Mesenchymal stem cell (in vitro differentiated cells and primary cell): ENCODE data around the gene NHEJ1.

ENCODE experiments used
- DNase-seq: peaks from one replicate; pipeline ENCODE4 v3.0.0-alpha.2; 2013
- H2AFZ ChIP-seq: one replicate; pipeline ENCODE4 v1.6.1; 2013; ENCODE audit warnings: low read depth, mild to moderate bottlenecking, control low read depth, inconsistent platforms, low read length, moderate library complexity
- H2AK5ac ChIP-seq: 2 replicates; pipeline ENCODE4 v1.6.1; 2013; ENCODE audit warnings: low read length, moderate library complexity, mild to moderate bottlenecking, inconsistent platforms; ENCODE audit not compliant: severe bottlenecking
- H2BK120ac ChIP-seq: one replicate; pipeline ENCODE4 v1.6.1; 2013; ENCODE audit warnings: low read depth, mild to moderate bottlenecking, inconsistent platforms, low read length, moderate library complexity
- H2BK12ac ChIP-seq, 2 experiments: one replicate each; pipeline ENCODE4 v1.6.1; 2013; ENCODE audit warnings: inconsistent platforms in 2 of 2, low read length in 2 of 2, mild to moderate bottlenecking in 2 of 2, moderate library complexity in 2 of 2, control low read depth in 1 of 2
- H2BK15ac ChIP-seq: one replicate; pipeline ENCODE4 v1.6.1; 2013; ENCODE audit warnings: mild to moderate bottlenecking, low read depth, inconsistent platforms; ENCODE audit not compliant: poor library complexity, severe bottlenecking
- H2BK5ac ChIP-seq: 2 replicates; pipeline ENCODE4 v1.6.1; 2013; ENCODE audit warnings: low read depth, mild to moderate bottlenecking, low read length, control low read depth, inconsistent platforms; ENCODE audit not compliant: poor library complexity, severe bottlenecking
- H3K14ac ChIP-seq, 2 experiments: one replicate each; pipeline ENCODE4 v1.6.1; 2013; ENCODE audit warnings: inconsistent platforms in 2 of 2, low read length in 2 of 2, control low read depth in 1 of 2, mild to moderate bottlenecking in 1 of 2, moderate library complexity in 1 of 2
- H3K18ac ChIP-seq, 2 experiments: one replicate each; pipeline ENCODE4 v1.6.1; 2013; ENCODE audit warnings: inconsistent platforms in 2 of 2, low read length in 2 of 2, control low read depth in 1 of 2, low read depth in 1 of 2, mild to moderate bottlenecking in 1 of 2
- H3K23ac ChIP-seq, 2 experiments: one replicate each; pipeline ENCODE4 v1.6.1; 2013; ENCODE audit warnings: inconsistent platforms in 2 of 2, low read length in 2 of 2, mild to moderate bottlenecking in 2 of 2, moderate library complexity in 2 of 2, control low read depth in 1 of 2
- H3K27ac ChIP-seq: 2 replicates; pipeline ENCODE4 v1.5.1; 2013; ENCODE audit warnings: mild to moderate bottlenecking, moderate library complexity, low read length, control low read depth, inconsistent platforms; ENCODE audit not compliant: poor library complexity, severe bottlenecking
- H3K27me3 ChIP-seq, 2 experiments: 2 replicates each; pipeline versions ENCODE4 v1.6.1 to v1.7.0; 2013; ENCODE audit warnings: low read length in 2 of 2, mild to moderate bottlenecking in 2 of 2, moderate library complexity in 2 of 2, control low read depth in 1 of 2, inconsistent platforms in 1 of 2; ENCODE audit not compliant: control insufficient read depth in 1 of 2, insufficient read depth in 1 of 2
- H3K36me3 ChIP-seq, 2 experiments: 2 replicates each; pipeline versions ENCODE4 v1.6.1 to v1.7.0; 2013; ENCODE audit warnings: low read length in 2 of 2, control low read depth in 1 of 2, inconsistent platforms in 1 of 2, low read depth in 1 of 2, mild to moderate bottlenecking in 1 of 2; ENCODE audit not compliant: insufficient read depth in 2 of 2, control insufficient read depth in 1 of 2
- H3K4ac ChIP-seq, 2 experiments: one replicate each; pipeline ENCODE4 v1.6.1; 2013; ENCODE audit warnings: inconsistent platforms in 2 of 2, low read length in 2 of 2, mild to moderate bottlenecking in 2 of 2, moderate library complexity in 2 of 2, control low read depth in 1 of 2, low read depth in 1 of 2
- H3K4me1 ChIP-seq: 2 replicates; pipeline ENCODE4 v1.6.1; 2013; ENCODE audit warnings: low read depth, low read length, control low read depth; ENCODE audit not compliant: control insufficient read depth, insufficient read depth
- H3K4me2 ChIP-seq: 2 replicates; pipeline ENCODE4 v1.6.1; 2013; ENCODE audit warnings: low read length, mild to moderate bottlenecking, inconsistent platforms; ENCODE audit not compliant: poor library complexity, severe bottlenecking
- H3K4me3 ChIP-seq, 2 experiments: 2 replicates each; pipeline versions ENCODE4 v1.5.1 to v1.7.0; 2013; ENCODE audit warnings: low read length in 2 of 2, mild to moderate bottlenecking in 2 of 2, control low read depth in 1 of 2, low read depth in 1 of 2; ENCODE audit not compliant: insufficient read depth in 1 of 2
- H3K79me1 ChIP-seq: replicated peaks from 2 replicates; pipeline ENCODE4 v1.6.1; 2013; ENCODE audit warnings: mild to moderate bottlenecking, control low read depth, low read length, inconsistent platforms; ENCODE audit not compliant: poor library complexity, severe bottlenecking
- H3K9ac ChIP-seq: 2 replicates; pipeline ENCODE4 v1.7.0; 2013; ENCODE audit warnings: mild to moderate bottlenecking, low read length, moderate library complexity
- H3K9me3 ChIP-seq: 2 replicates; pipeline ENCODE4 v1.7.0; 2013; ENCODE audit warnings: mild to moderate bottlenecking, low read length; ENCODE audit not compliant: control insufficient read depth
- H4K8ac ChIP-seq: one replicate; pipeline ENCODE4 v1.6.1; 2013; ENCODE audit warnings: inconsistent platforms, mild to moderate bottlenecking, low read length, moderate library complexity
- H4K91ac ChIP-seq: one replicate; pipeline ENCODE4 v1.6.1; 2013; ENCODE audit warnings: mild to moderate bottlenecking, low read length, inconsistent platforms
- WGBS: methylation state at CpG from one replicate; pipeline ENCODE4 v1.1.7; 2013; ENCODE audit warnings: mixed read lengths; 5-methylcytosine and 5-hydroxymethylcytosine counted together

Gene NHEJ1

DNA sequence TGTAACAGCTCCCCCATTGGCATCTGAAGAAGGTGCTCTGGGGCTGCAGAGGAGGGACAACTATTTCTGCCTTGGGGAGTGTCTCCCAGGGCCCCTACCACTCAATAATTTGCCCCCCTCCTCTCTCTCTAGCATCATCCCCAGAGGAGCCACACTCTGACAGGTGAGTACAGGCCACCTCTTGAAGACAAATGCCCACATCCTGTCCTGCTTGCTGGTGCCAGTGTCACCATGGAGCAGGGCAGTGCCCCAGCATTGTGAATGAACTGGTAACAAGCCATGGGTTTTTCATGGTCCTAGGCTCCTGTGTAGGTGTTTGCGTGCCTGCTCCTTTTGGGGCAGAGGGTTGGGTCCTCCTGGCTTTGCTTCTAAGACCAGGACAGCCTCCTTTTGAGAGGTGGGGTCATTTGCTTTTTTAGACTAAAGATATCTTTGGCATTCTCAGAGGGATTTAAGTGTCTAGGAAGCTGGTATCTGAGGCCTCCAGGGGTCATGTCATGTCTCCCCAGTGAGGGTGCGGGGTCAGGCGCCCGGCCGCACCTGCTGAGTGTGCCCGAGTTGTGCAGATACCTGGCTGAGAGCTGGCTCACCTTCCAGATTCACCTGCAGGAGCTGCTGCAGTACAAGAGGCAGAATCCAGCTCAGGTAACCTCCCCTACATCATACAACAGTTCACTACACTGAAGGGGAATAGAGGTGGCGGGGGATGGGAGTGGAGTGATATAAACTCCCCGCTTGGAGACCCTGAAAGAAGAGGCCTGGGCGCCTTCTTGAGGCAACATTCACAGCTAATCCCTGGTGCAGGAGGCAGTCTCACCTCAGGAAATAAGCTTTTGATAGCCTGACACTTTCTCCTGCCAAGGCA lies 19.2 kb upstream of the NHEJ1 start:
- peak overlapping the region; percentile 99 for H3K9ac ChIP-seq
- no peak overlapping the region for H2BK12ac ChIP-seq
- no peak for DNase-seq
- no peak overlapping the region for H3K4me2 ChIP-seq
- no peak overlapping the region for H4K91ac ChIP-seq
- H3K27me3 ChIP-seq, result no peaks in the 10 kb centered on the region
- H3K18ac ChIP-seq, result no peak overlapping the region
- peaks cover 34% of the 10 kb centered on the region for H3K79me1 ChIP-seq
- H2AFZ ChIP-seq, result no peak overlapping the region
- no peaks in the 10 kb centered on the region for H3K9me3 ChIP-seq
- over 99% methylated on average over 9 of the region's 9 CpGs for WGBS
- peaks cover 46 to 58% of the 10 kb centered on the region in 2 experiments for H3K36me3 ChIP-seq
- H2BK5ac ChIP-seq, result no peak overlapping the region
- no peak overlapping the region for H3K27ac ChIP-seq
- no peak overlapping the region for H4K8ac ChIP-seq
- H3K4ac ChIP-seq, result no peak overlapping the region
- no peak overlapping the region for H2AK5ac ChIP-seq
- no peak overlapping the region for H3K14ac ChIP-seq
- H3K23ac ChIP-seq, result no peak overlapping the region
- H3K4me3 ChIP-seq, result peak overlapping the region in 1 of 2 experiments; percentile 99
- peaks cover 12% of the 10 kb centered on the region for H3K4me1 ChIP-seq
- H2BK15ac ChIP-seq, result no peak overlapping the region
- no peak overlapping the region for H2BK120ac ChIP-seq

DNA sequence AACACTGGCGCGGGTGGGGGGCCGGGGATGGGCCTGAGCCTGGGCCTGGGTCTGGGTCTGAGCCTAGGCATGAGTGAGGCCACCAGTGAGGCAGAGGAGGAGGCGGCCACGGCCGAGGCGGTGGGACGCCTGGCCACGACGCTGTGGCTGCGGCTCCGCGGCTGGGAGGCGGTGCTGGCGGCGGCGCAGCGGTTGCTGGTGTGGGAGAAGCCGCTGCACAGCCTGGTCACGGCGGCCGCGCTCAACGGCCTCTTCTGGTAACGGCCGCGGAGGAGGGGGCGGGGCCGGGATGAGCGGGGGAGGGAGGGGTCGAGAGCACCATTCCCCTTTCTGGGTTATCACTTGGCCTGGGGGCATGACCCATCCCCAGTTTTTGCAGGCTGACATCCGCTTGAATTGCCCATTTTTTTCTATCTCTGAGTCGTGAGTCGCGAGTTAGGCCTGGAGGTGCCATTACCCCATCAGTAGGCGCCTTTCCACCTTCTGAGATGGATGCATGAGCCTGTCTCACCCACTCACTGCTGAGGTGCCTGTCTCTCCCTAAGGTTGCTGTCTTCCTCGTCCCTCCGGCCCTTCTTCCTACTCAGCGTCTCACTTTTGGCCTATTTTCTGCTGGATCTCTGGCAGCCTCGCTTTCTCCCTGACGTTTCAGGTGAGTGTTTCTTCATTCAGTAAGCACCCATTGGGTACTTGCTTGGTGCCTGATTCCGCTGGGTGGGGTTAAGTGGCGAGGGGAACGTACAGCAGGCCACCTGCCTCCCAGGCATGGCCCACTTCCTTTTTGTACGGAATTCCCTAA lies 18.0 kb upstream of the NHEJ1 start:
- no peak overlapping the region for H2AK5ac ChIP-seq
- peak overlapping the region; percentile 95 to 100 for H3K18ac ChIP-seq
- peak overlapping the region; percentile 59 for H3K4me2 ChIP-seq
- peak overlapping the region in 1 of 2 experiments; percentile 98 for H3K23ac ChIP-seq
- no peak overlapping the region for H2BK5ac ChIP-seq
- H4K91ac ChIP-seq, result no peak overlapping the region
- peak overlapping the region in 1 of 2 experiments; percentile 97 for H2BK12ac ChIP-seq
- H2AFZ ChIP-seq, result peak overlapping the region; percentile 80
- no peak overlapping the region for H3K27ac ChIP-seq
- H3K4ac ChIP-seq, result peak overlapping the region; percentile 91 to 94
- H3K36me3 ChIP-seq, result peaks cover 47 to 60% of the 10 kb centered on the region in 2 experiments
- H3K4me1 ChIP-seq, result peaks cover 18% of the 10 kb centered on the region
- peaks cover 37% of the 10 kb centered on the region for H3K79me1 ChIP-seq
- H2BK120ac ChIP-seq, result no peak overlapping the region
- H3K14ac ChIP-seq, result peak overlapping the region in 1 of 2 experiments; percentile 100
- peak overlapping the region; percentile 93 for H4K8ac ChIP-seq
- H3K4me3 ChIP-seq, result peak overlapping the region; percentile 99
- H3K9ac ChIP-seq, result peak overlapping the region; percentile 99
- 3% methylated on average over 16 of the region's 45 CpGs for WGBS
- peak; percentile 49 for DNase-seq
- H3K9me3 ChIP-seq, result no peaks in the 10 kb centered on the region
- no peaks in the 10 kb centered on the region for H3K27me3 ChIP-seq
- H2BK15ac ChIP-seq, result peak overlapping the region; percentile 76

DNA sequence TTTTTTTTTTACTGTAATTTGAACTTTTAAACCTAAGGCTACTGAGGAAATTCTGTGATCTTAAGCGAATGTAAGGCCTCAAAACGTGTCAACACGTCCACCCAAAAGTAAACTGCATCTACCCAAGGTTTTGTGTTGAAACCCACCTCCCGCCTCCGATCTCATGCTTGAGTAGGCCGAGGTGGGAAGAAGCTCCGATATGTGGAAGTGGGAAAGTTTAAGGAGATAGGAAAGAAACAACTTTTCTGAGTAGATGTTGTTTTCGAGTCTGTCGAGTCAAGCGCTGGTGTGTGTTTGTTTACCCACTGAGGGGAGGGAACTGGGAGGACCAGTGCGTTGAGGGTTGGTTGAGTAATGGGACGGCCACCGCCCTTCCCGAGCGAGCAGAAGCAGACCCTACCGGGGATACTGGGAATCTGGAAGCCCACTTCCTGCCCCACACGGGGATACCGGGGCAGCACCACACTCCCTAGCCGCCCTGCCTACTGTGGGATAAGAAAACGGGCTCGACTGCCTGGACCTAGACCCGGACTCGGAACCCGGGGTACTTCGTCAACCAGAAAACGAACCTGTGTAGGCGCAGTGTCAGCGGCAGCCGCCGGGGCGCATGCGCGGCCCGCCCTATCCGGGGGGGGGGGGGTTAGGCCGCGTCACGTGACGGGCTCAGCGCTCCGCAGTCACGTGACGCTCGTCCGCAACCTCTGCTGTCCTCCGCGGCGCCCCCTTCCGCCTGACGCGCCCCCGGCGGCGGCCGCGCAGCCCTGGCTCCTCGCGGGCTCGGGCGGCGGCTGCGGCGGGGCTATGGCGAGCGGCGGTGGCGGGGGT lies 17.1 kb upstream of the NHEJ1 start, which contains the start of gene RETREG2:
RETREG2 (plus strand) TSS at position 724 of the 825 bp plus-strand sequence; CDS start at position 802, 78 bp downstream.
- H2BK5ac ChIP-seq, result peak within 1 kb of the TSS; percentile 85
- peaks cover 20% of the 10 kb centered on the region for H3K4me1 ChIP-seq
- H2AK5ac ChIP-seq, result no peak within 1 kb of the TSS
- H3K4me3 ChIP-seq, result peak within 1 kb of the TSS; percentile 99
- peak within 1 kb of the TSS in 1 of 2 experiments; percentile 97 for H2BK12ac ChIP-seq
- no peaks in the 10 kb centered on the region for H3K27me3 ChIP-seq
- peak within 1 kb of the TSS; percentile 98 for H3K27ac ChIP-seq
- H3K18ac ChIP-seq, result peak within 1 kb of the TSS; percentile 95 to 100
- peak within 1 kb of the TSS; percentile 85 for H2AFZ ChIP-seq
- peak within 1 kb of the TSS in 1 of 2 experiments; percentile 98 for H3K23ac ChIP-seq
- peaks cover 34% of the 10 kb centered on the region for H3K79me1 ChIP-seq
- H3K36me3 ChIP-seq, result peaks cover 46 to 60% of the 10 kb centered on the region in 2 experiments
- H3K14ac ChIP-seq, result peak within 1 kb of the TSS in 1 of 2 experiments; percentile 100
- H3K4me2 ChIP-seq, result peak within 1 kb of the TSS; percentile 94
- H3K4ac ChIP-seq, result peak within 1 kb of the TSS; percentile 91 to 96
- no peaks in the 10 kb centered on the region for H3K9me3 ChIP-seq
- peak within 1 kb of the TSS; percentile 76 for H2BK15ac ChIP-seq
- peak; percentile 96 for DNase-seq
- WGBS, result under 1% methylated on average over 49 of the region's 67 CpGs
- peak within 1 kb of the TSS; percentile 97 for H4K8ac ChIP-seq
- peak within 1 kb of the TSS; percentile 96 for H4K91ac ChIP-seq
- peak within 1 kb of the TSS; percentile 99 for H3K9ac ChIP-seq
- peak within 1 kb of the TSS; percentile 91 for H2BK120ac ChIP-seq
